Muscle layer of colon (tissue), 2 donors: ENCODE results near the gene SPTBN5.
"Not testable (repeated sequence)": the region's sequence is repeated elsewhere in the genome, so short reads cannot be mapped to it uniquely, and the experiment has no call there.

Source experiments
- H3K27ac ChIP-seq: one replicate; pipeline ENCODE4 v1.7.0; 2013; ENCODE audit warnings: low read depth, mild to moderate bottlenecking, low read length, moderate library complexity
- H3K27me3 ChIP-seq, 2 donors: one replicate each; pipeline ENCODE4 v1.7.0; 2013; ENCODE audit warnings: low read length in 2 of 2, mild to moderate bottlenecking in 2 of 2; ENCODE audit not compliant: insufficient read depth in 2 of 2, control insufficient read depth in 1 of 2
- H3K36me3 ChIP-seq: one replicate; pipeline ENCODE4 v1.7.0; 2013; ENCODE audit warnings: mild to moderate bottlenecking, low read length; ENCODE audit not compliant: insufficient read depth
- H3K4me1 ChIP-seq: one replicate; pipeline ENCODE4 v1.7.0; 2013; ENCODE audit warnings: mild to moderate bottlenecking, low read length; ENCODE audit not compliant: insufficient read depth
- H3K4me3 ChIP-seq, 2 donors: one replicate each; pipeline ENCODE4 v1.7.0; 2013; ENCODE audit warnings: low read length in 2 of 2, low read depth in 1 of 2, mild to moderate bottlenecking in 1 of 2, moderate library complexity in 1 of 2
- H3K9ac ChIP-seq: one replicate; pipeline ENCODE4 v1.7.0; 2013; ENCODE audit warnings: low read length
- H3K9me3 ChIP-seq: one replicate; pipeline ENCODE4 v1.7.0; 2013; ENCODE audit warnings: mild to moderate bottlenecking, low read length
- donor health status: abdominal sarcoma.
- donor health status: Adenocarcinoma of cecum.

Gene SPTBN5

GRCh38 chr15:41836073-41836472 is 57.8 kb downstream of the SPTBN5 start:
- Histone ChIP-seq H3K27me3 (no peaks in the 10 kb centered on the region), H3K9ac (no peak overlapping the region), H3K4me3 (no peak overlapping the region), H3K27ac (no peak overlapping the region), H3K4me1 (no peaks in the 10 kb centered on the region), H3K9me3 (no peaks in the 10 kb centered on the region), H3K36me3 (peaks cover 6% of the 10 kb centered on the region)

DNA sequence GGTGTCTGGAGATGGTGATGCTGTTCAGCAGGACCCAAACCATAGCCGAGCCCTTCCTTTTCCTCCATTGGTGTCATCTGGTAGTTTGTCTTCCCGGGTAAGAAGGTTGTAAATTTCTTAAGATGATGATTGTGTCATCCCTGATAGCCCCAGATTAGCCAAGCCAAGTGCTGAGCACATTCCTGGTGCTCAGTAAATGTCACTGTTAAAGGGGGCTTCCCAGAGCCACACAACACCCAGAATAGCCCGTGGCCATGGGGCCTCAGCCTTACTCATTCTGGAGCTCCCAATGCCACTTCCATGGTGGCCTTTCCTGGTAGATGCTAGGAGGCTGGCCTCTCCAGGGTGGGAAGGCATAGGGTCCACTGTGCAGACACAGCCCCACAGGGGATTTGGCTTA is 59.8 kb downstream of the SPTBN5 start:
- Histone ChIP-seq H3K27ac (no peak overlapping the region), H3K9ac (no peak overlapping the region), H3K36me3 (no peaks in the 10 kb centered on the region), H3K9me3 (no peaks in the 10 kb centered on the region), H3K4me1 (peaks cover 4% of the 10 kb centered on the region), H3K27me3 (no peaks in the 10 kb centered on the region), H3K4me3 (no peak overlapping the region)

- no peak overlapping the region for H3K27ac ChIP-seq
- H3K9me3 ChIP-seq, result no peaks in the 10 kb centered on the region
- H3K4me3 ChIP-seq, result no peak overlapping the region
- H3K4me1 ChIP-seq, result peaks cover 10% of the 10 kb centered on the region
- no peak overlapping the region for H3K9ac ChIP-seq
- no peaks in the 10 kb centered on the region for H3K27me3 ChIP-seq
- H3K36me3 ChIP-seq, result no peaks in the 10 kb centered on the region
These were observed 61.0 kb downstream of the SPTBN5 start for GRCh38 chr15:41832875-41833274.

- H3K27ac ChIP-seq, result no peak overlapping the region
- no peaks in the 10 kb centered on the region for H3K9me3 ChIP-seq
- no peaks in the 10 kb centered on the region for H3K36me3 ChIP-seq
- peaks cover 10% of the 10 kb centered on the region for H3K4me1 ChIP-seq
- no peak overlapping the region for H3K9ac ChIP-seq
- no peaks in the 10 kb centered on the region for H3K27me3 ChIP-seq
- no peak overlapping the region for H3K4me3 ChIP-seq
These were observed 61.6 kb downstream of the SPTBN5 start for GRCh38 chr15:41832208-41832607.

GRCh38 chr15:41831291-41831690 is 62.6 kb downstream of the SPTBN5 start:
- H3K36me3 ChIP-seq, H3K27ac ChIP-seq, H3K9ac ChIP-seq, H3K9me3 ChIP-seq, H3K4me3 ChIP-seq, H3K4me1 ChIP-seq, H3K27me3 ChIP-seq: not testable (repeated sequence)

DNA sequence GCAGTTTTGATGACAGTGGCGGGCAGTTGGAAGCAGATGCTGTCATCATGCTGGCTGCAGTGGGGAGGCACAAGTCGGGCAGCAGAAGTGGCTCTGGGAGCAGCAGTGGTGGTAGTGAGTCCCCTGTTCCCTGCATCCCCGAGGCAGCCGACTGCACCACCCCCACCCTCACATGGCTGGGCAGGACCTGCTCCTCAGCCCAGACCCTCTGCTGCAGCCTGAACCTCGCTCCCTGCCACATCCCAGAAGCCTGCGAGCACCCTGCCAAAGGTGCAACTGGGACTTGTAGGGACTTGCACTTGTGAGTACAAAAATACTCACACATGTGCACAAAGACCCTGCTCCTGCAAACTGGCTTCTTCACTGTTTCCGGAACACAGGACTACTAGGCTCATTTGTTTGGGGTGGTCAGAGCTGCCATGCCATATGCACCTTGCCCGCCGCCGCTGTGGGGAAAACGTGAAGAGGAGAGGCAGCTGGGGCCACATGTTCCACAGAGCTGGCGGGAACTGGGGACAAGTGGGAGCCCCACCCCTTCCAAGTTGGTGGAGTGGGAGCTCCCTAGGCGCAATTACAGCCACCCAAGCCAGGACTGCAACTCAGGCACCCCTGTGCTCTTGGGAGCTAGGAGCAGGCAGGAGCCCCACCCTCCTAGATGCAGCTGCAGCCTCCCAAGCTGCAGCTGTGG is 63.8 kb downstream of the SPTBN5 start:
- Histone ChIP-seq H3K36me3 (peaks cover 7% of the 10 kb centered on the region), H3K27me3 (no peaks in the 10 kb centered on the region), H3K9ac (no peak overlapping the region), H3K4me1 (peaks cover 10% of the 10 kb centered on the region), H3K4me3 (no peak overlapping the region), H3K9me3 (no peaks in the 10 kb centered on the region), H3K27ac (no peak overlapping the region)

DNA sequence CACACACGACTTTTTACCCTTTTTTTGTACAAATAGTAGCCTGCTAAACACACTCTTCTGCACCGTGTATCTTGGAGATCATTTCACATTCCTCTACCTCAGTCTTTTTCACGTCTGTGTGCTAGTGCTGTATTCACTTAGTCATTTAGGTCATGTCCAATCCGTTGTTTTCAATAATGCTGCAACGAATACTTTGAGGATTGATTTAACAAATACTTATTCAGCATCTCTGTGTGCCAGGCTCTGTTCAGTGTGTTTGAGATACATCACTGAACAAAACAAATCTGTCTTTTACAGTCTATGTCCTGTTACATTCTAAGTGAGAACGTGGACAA is 65.1 kb downstream of the SPTBN5 start:
- H3K4me3 ChIP-seq, result peak overlapping the region; percentile 80 to 81
- peaks cover 17% of the 10 kb centered on the region for H3K36me3 ChIP-seq
- H3K9ac ChIP-seq, result peak overlapping the region; percentile 67
- no peaks in the 10 kb centered on the region for H3K9me3 ChIP-seq
- peak overlapping the region; percentile 85 for H3K27ac ChIP-seq
- peaks cover 10% of the 10 kb centered on the region for H3K4me1 ChIP-seq
- H3K27me3 ChIP-seq, result no peaks in the 10 kb centered on the region

DNA sequence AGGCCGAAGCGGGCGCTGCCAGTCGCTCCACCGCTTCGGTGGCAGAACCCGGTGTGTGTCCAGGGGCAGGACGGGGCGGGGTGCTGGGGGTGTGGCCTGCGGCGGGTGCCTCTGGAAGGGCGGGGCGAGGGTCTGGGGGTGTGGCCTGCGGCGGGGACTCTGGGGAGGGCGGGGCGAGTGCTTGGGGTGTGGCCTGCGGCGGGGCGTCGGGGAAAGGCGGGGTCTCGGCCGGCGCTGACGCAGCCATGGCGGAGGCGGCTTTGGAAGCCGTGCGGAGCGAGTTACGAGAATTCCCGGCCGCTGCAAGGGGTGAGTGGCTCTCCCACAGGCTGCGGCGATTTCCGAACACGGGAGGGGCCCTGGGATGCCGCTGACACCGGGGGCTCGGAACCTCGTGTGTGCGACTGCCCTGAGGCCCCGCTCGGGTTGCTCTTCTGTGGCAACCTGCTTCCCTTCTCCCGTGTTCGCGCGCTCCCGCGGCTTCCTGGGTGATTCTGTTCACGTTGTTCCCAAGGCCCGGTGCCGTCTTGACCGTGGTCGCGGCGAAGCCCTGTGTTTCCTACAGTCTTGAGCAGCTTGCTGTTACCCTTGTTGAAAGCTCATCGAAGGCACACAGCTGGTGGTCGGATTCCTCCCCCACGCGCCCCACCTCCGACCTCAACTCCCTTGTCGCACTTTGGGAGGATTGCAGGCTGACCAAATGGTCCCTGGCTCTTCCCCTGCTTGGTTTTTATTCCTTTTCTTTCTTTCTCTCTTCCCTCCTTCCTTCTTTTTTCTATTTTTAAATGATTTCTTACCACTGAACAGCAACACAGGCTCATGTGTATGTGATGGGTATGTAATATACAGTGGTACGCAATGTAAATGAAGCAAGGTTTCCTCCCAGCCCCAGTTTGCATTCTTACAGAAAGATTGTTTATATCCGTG is 65.7 kb downstream of the SPTBN5 start, which contains the start of gene JMJD7:
Gene JMJD7, plus strand, starts transcription at position 213 of the 927 bp plus-strand sequence. Its CDS starts 33 bp downstream, at position 246.
- Histone ChIP-seq H3K4me1 (peaks cover 10% of the 10 kb centered on the region), H3K36me3 (peaks cover 23% of the 10 kb centered on the region), H3K4me3 (peak within 1 kb of the TSS; percentile 80 to 81), H3K9me3 (no peaks in the 10 kb centered on the region), H3K9ac (peak within 1 kb of the TSS; percentile 67), H3K27me3 (no peaks in the 10 kb centered on the region), H3K27ac (peak within 1 kb of the TSS; percentile 85)

GRCh38 chr15:41827290-41827879 is 66.5 kb downstream of the SPTBN5 start:
- H3K27me3 ChIP-seq, result no peaks in the 10 kb centered on the region
- no peak overlapping the region for H3K9ac ChIP-seq
- no peaks in the 10 kb centered on the region for H3K9me3 ChIP-seq
- H3K36me3 ChIP-seq, result peaks cover 29% of the 10 kb centered on the region
- H3K27ac ChIP-seq, result peak overlapping the region; percentile 32
- peak overlapping the region; percentile 51 to 80 for H3K4me3 ChIP-seq
- H3K4me1 ChIP-seq, result peaks cover 10% of the 10 kb centered on the region

DNA sequence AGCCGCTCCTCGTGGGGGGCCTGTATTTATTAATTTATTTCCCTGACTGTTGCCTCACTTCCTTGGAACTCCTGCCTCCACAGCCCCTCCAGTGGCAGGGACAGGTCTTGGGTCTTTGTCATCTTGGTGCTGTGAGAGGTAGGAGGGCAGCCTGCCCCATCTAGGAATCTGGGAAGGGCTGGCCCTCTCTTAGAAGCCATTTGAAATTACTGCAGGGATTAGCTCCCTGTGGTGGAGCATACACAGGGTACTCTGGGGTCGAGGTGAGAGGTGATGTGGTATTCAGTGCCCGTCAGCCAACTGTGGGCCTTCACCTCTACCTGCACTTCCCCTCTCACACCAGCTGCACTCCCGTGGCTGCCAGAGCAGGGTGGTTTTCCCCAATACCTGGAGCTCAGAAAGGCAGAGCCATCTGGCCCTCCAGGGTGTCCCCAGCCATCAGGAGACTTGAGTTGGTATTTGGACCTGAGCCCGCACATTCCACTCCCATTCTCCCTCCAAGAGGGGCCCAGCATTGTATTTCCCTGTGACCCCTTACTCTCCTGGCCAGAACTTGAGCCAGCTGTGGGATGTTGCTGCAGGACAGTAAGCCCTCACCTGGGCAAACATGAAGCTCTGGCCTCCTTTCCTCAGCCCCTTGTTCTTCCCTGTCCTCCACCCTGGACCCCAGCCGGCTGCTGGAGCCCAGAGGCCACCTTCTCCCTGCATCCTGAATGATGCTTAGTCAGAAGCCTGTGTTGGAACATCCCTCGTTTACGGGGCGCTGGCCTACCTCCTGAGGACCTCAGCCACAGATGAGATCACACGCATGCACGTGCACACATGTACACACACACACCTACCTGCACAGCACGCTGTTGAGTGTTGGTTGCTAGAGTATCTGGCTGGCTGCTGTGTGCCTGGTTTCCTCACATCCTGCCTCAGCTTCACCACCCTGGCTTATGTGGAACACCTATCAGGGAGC is 68.0 kb downstream of the SPTBN5 start:
- no peak overlapping the region for H3K4me3 ChIP-seq

More for the DNA sequence above, 68.0 kb downstream of the SPTBN5 start:
- Histone ChIP-seq H3K27me3 (no peaks in the 10 kb centered on the region), H3K9me3 (no peaks in the 10 kb centered on the region), H3K27ac (no peak overlapping the region), H3K4me1 (peaks cover 10% of the 10 kb centered on the region), H3K36me3 (peaks cover 43% of the 10 kb centered on the region), H3K9ac (no peak overlapping the region)
